ENCODE results near the gene HOXC6.

The HOXC6 gene

GRCh38 chr12:54019091-54019811 is 9.0 kb upstream of the HOXC6 start:
- DNase-seq (ENCODE audit: extremely low read depth, low read depth): no peak
- TF ChIP-seq CTCF (IDR thresholded peaks at IDR 0.05; ENCODE audit: low read depth, low read length): no peak

- TF ChIP-seq CTCF (IDR thresholded peaks at IDR 0.05; ENCODE audit: low read depth, low read length): no peak
These were observed 8.2 kb upstream of the HOXC6 start for GRCh38 chr12:54019924-54020590.

GRCh38 chr12:54020591-54021405 is 7.4 kb upstream of the HOXC6 start:
- TF ChIP-seq CTCF (IDR thresholded peaks at IDR 0.05; ENCODE audit: low read depth, low read length): no peak
- DNase-seq (ENCODE audit: extremely low read depth, low read depth): no peak

More at GRCh38 chr12:54019924-54020590, 8.2 kb upstream of the HOXC6 start:
- DNase-seq (ENCODE audit: extremely low read depth, low read depth): no peak

- DNase-seq (ENCODE audit: extremely low read depth, low read depth): no peak
- TF ChIP-seq CTCF (IDR thresholded peaks at IDR 0.05; ENCODE audit: low read depth, low read length): no peak
These were observed 6.7 kb upstream of the HOXC6 start for GRCh38 chr12:54021432-54022013.

GRCh38 chr12:54022960-54023884 is 5.0 kb upstream of the HOXC6 start:
- no peak for TF ChIP-seq CTCF (IDR thresholded peaks at IDR 0.05; ENCODE audit: low read depth, low read length)
- DNase-seq (ENCODE audit: extremely low read depth, low read depth): no peak

- no peak for DNase-seq (ENCODE audit: extremely low read depth, low read depth)
- TF ChIP-seq CTCF (IDR thresholded peaks at IDR 0.05; ENCODE audit: low read depth, low read length): no peak
These were observed 4.1 kb upstream of the HOXC6 start for GRCh38 chr12:54024127-54024526.

All from AG09319 (cell line).